Hippocampal formation (tissue), 2 donors: ENCODE results near the gene FHIP1B.

Experiments
- DNase-seq, 2 donors: peaks; one replicate each; lab custom pipeline; 2025; lab: John Stamatoyannopoulos, UW

The FHIP1B gene

GRCh38 chr11:6240139-6240538, 5.7 kb upstream of the FHIP1B start:
- DNase-seq: no peak

- DNase-seq: no peak
These were observed 4.5 kb upstream of the FHIP1B start, which contains the start of gene CNGA4 for GRCh38 chr11:6238902-6239301. Gene CNGA4 (plus strand): TSS chr11:6239089. CDS start chr11:6239207, 118 bp downstream.

GRCh38 chr11:6237761-6238302, 3.4 kb upstream of the FHIP1B start:
- DNase-seq: no peak

GRCh38 chr11:6237266-6237665, 2.8 kb upstream of the FHIP1B start:
- no peak for DNase-seq

- DNase-seq: no peak
These were observed 451 bp downstream of the FHIP1B start for GRCh38 chr11:6233984-6234386.

GRCh38 chr11:6232899-6233298, 1.5 kb downstream of the FHIP1B start:
- DNase-seq: no peak

- DNase-seq: no peak
These were observed 4.5 kb downstream of the FHIP1B start for GRCh38 chr11:6229911-6230310.

GRCh38 chr11:6228520-6228919, 5.9 kb downstream of the FHIP1B start:
- DNase-seq: no peak

GRCh38 chr11:6225896-6226295, 8.5 kb downstream of the FHIP1B start:
- no peak for DNase-seq

- DNase-seq: no peak
These were observed 9.4 kb downstream of the FHIP1B start for GRCh38 chr11:6225024-6225423.

- DNase-seq: no peak
These were observed 10.0 kb downstream of the FHIP1B start for GRCh38 chr11:6224421-6224820.

- DNase-seq: no peak
These were observed 10.6 kb downstream of the FHIP1B start for GRCh38 chr11:6223854-6224253.

- DNase-seq: no peak
These were observed 15.1 kb downstream of the FHIP1B start for GRCh38 chr11:6219359-6219758.

GRCh38 chr11:6217722-6218121, 16.7 kb downstream of the FHIP1B start:
- DNase-seq: no peak

GRCh38 chr11:6216501-6216900, 17.9 kb downstream of the FHIP1B start:
- DNase-seq: no peak

- DNase-seq: no peak
These were observed 19.9 kb downstream of the FHIP1B start for GRCh38 chr11:6214530-6214929.

- DNase-seq: no peak
These were observed 24.0 kb downstream of the FHIP1B start for GRCh38 chr11:6210274-6210955.

GRCh38 chr11:6209801-6210200, 24.6 kb downstream of the FHIP1B start:
- DNase-seq: no peak

GRCh38 chr11:6206456-6207180, 27.8 kb downstream of the FHIP1B start:
- no peak for DNase-seq

GRCh38 chr11:6205366-6205765, 29.1 kb downstream of the FHIP1B start, which contains the start of gene C11orf42:
Gene C11orf42 (plus strand): TSS chr11:6205557. CDS start chr11:6205616, 59 bp downstream.
- no peak for DNase-seq

GRCh38 chr11:6204706-6205105, 29.7 kb downstream of the FHIP1B start:
- no peak for DNase-seq

- DNase-seq: no peak
These were observed 31.1 kb downstream of the FHIP1B start for GRCh38 chr11:6203327-6203726.

GRCh38 chr11:6202041-6202440, 32.4 kb downstream of the FHIP1B start:
- DNase-seq: no peak
